Breast epithelium (tissue), 4 donors: Measurements from ENCODE around the gene MDM1. TPM values are rescaled to one million over a fixed set of nuclear protein-coding genes. Genes with fewer than 3 reads are reported as not detected.

Source experiments
- DNase-seq, 2 donors: peaks; one replicate each; pipeline ENCODE4 v3.0.0-alpha.2; 2019; ENCODE audit warnings: low spot score in 2 of 2
- H3K27ac ChIP-seq, 2 donors: fragments of 200-600 bp; sonication (generic) in 1 of 2; one replicate each; pipeline ENCODE4 v1.5.1; 2016 to 2019; ENCODE audit warnings: mild to moderate bottlenecking in 1 of 2
- H3K27me3 ChIP-seq, 2 donors: fragments of 200-600 bp; sonication (generic) in 1 of 2; one replicate each; pipeline versions ENCODE4 v1.5.1 to v1.6.0; 2017 to 2019; ENCODE audit warnings: control low read depth in 1 of 2, mild to moderate bottlenecking in 1 of 2
- H3K36me3 ChIP-seq: fragments of 200-600 bp; one replicate; pipeline ENCODE4 v1.5.1; 2019
- H3K4me1 ChIP-seq, 2 donors: fragments of 200-600 bp; sonication (generic); one replicate each; pipeline ENCODE4 v1.5.1; 2016 to 2019; ENCODE audit warnings: control low read depth in 1 of 2
- H3K4me3 ChIP-seq, 3 donors: fragments of 200-600 bp; sonication (generic); 1 replicate in 2 of 3; 2 replicates in 1 of 3; pipeline ENCODE4 v1.5.1; 2016 to 2019; ENCODE audit warnings: mild to moderate bottlenecking in 3 of 3, moderate library complexity in 2 of 3
- H3K9me3 ChIP-seq, 2 donors: fragments of 200-600 bp; sonication (generic) in 1 of 2; one replicate each; pipeline ENCODE4 v1.5.1; 2016 to 2019; ENCODE audit warnings: control low read depth in 1 of 2
- CTCF ChIP-seq, 3 donors: fragments of 450-650 bp; IDR thresholded peaks; one replicate each; pipeline ENCODE4 v1.5.1; 2016 to 2017; ENCODE audit warnings: antibody characterized with exemption in 3 of 3, mild to moderate bottlenecking in 3 of 3, moderate library complexity in 3 of 3
- POLR2A ChIP-seq: fragments of 450-650 bp; IDR thresholded peaks from one replicate; pipeline ENCODE4 v1.6.1; 2016; ENCODE audit warnings: antibody characterized with exemption, mild to moderate bottlenecking, moderate library complexity
- POLR2AphosphoS5 ChIP-seq, 3 donors: sonication (generic); formaldehyde crosslinking; IDR thresholded peaks; one replicate each; pipeline ENCODE4 v1.6.1; 2017; ENCODE audit warnings: antibody characterized with exemption in 3 of 3
- intact Hi-C: fragments of 100-400 bp; cut with DNase I; formaldehyde crosslinking; loops from one replicate; pipeline ENCODE4 v1.15.1; 2023; ENCODE audit warnings: low total_unique reads
- total RNA-seq, 3 donors: library from RNA; depleted of rRNA; stranded (reverse); fragments of >200 nt; gene quantifications; one replicate each; pipeline ENCODE4 v1.1.0, GENCODE V29; 2016

Gene MDM1
- total RNA-seq, 3 donors from 2014 or later: 13.1 to 38.6 (median 18.7) TPM

GRCh38 chr12:68294251-68294650, 37.9 kb downstream of the MDM1 start:
- no peak for DNase-seq
- H3K9me3 ChIP-seq: no peaks in the 10 kb centered on the region
- TF ChIP-seq POLR2A (no peak), CTCF (IDR thresholded peaks at IDR 0.05) (no peak), POLR2AphosphoS5 (IDR thresholded peaks at IDR 0.05) (no peak)
- no peaks in the 10 kb centered on the region for H3K27me3 ChIP-seq
- no peaks in the 10 kb centered on the region for H3K4me1 ChIP-seq
- no peaks in the 10 kb centered on the region for H3K36me3 ChIP-seq
- no peak overlapping the region for H3K27ac ChIP-seq
- intact Hi-C loops: no loop called here
- no peak overlapping the region for H3K4me3 ChIP-seq

GRCh38 chr12:68293347-68293746, 38.8 kb downstream of the MDM1 start:
- no peaks in the 10 kb centered on the region for H3K4me1 ChIP-seq
- H3K27me3 ChIP-seq: no peaks in the 10 kb centered on the region
- no peak for TF ChIP-seq POLR2AphosphoS5 (IDR thresholded peaks at IDR 0.05)
- TF ChIP-seq CTCF (IDR thresholded peaks at IDR 0.05): no peak
- TF ChIP-seq POLR2A: no peak
- intact Hi-C loops: no loop called here
- no peak overlapping the region for H3K27ac ChIP-seq
- H3K9me3 ChIP-seq: no peaks in the 10 kb centered on the region
- no peaks in the 10 kb centered on the region for H3K36me3 ChIP-seq
- DNase-seq: no peak
- no peak overlapping the region for H3K4me3 ChIP-seq

- intact Hi-C loops: no loop called here
- no peaks in the 10 kb centered on the region for H3K27me3 ChIP-seq
- no peaks in the 10 kb centered on the region for H3K36me3 ChIP-seq
- no peak for TF ChIP-seq POLR2AphosphoS5 (IDR thresholded peaks at IDR 0.05)
- no peak overlapping the region for H3K27ac ChIP-seq
- no peak for DNase-seq
- H3K4me1 ChIP-seq: no peaks in the 10 kb centered on the region
- H3K9me3 ChIP-seq: no peaks in the 10 kb centered on the region
- H3K4me3 ChIP-seq: no peak overlapping the region
Observed at GRCh38 chr12:68292151-68292943, 39.8 kb downstream of the MDM1 start.

- intact Hi-C loops: no loop called here
- no peaks in the 10 kb centered on the region for H3K9me3 ChIP-seq
- H3K27ac ChIP-seq: no peak overlapping the region
- H3K27me3 ChIP-seq: no peaks in the 10 kb centered on the region
- H3K4me3 ChIP-seq: no peak overlapping the region
- no peaks in the 10 kb centered on the region for H3K4me1 ChIP-seq
- TF ChIP-seq POLR2AphosphoS5 (IDR thresholded peaks at IDR 0.05) (no peak), POLR2A (no peak), CTCF (IDR thresholded peaks at IDR 0.05) (no peak)
- no peak for DNase-seq
- no peaks in the 10 kb centered on the region for H3K36me3 ChIP-seq
Observed at GRCh38 chr12:68291396-68292036, 40.6 kb downstream of the MDM1 start.

- H3K27me3 ChIP-seq: no peaks in the 10 kb centered on the region
- DNase-seq: no peak
- TF ChIP-seq POLR2A: no peak
- no peak for TF ChIP-seq POLR2AphosphoS5 (IDR thresholded peaks at IDR 0.05)
- no peak for TF ChIP-seq CTCF (IDR thresholded peaks at IDR 0.05)
- intact Hi-C loops: no loop called here
- H3K4me3 ChIP-seq: no peak overlapping the region
- no peak overlapping the region for H3K27ac ChIP-seq
- no peaks in the 10 kb centered on the region for H3K36me3 ChIP-seq
- H3K9me3 ChIP-seq: no peaks in the 10 kb centered on the region
- H3K4me1 ChIP-seq: no peaks in the 10 kb centered on the region
Observed at GRCh38 chr12:68290126-68290525, 42.0 kb downstream of the MDM1 start.
